ENCODE data around the gene SPOCK1. TPM values are rescaled to one million over a fixed set of nuclear protein-coding genes. Genes with fewer than 3 reads are reported as not detected.

The SPOCK1 gene
- total and polyA plus RNA-seq, 2 of the 4 experiments (the other 2 are of a cell fraction): 5.0 to 20.3 TPM

GRCh38 chr5:137470921-137471220 lies 28.3 kb downstream of the SPOCK1 start:
- H2AK5ac ChIP-seq (ENCODE audit: low read depth, low read length): no peak overlapping the region
- ATAC-seq (ENCODE audit: low read depth): no peak
- 0 out of 2 replicates have a peak overlapping the region, but pooled peaks have one; percentile 36 for H3K4ac ChIP-seq (ENCODE audit: low read depth, low read length)
- no peaks in the 10 kb centered on the region for H3K9me3 ChIP-seq (ENCODE audit: control insufficient read depth, insufficient read depth, low read length)
- ChIA-PET POLR2A (ENCODE audit: unreplicated experiment) (no interaction called here), CTCF (no interaction called here)
- H2BK120ac ChIP-seq (ENCODE audit: low read depth, low read length): peak overlapping the region; percentile 58; the same call in 1 of the 2 replicates
- no peaks in the 10 kb centered on the region; the same call in 1 of the 2 replicates for H3K4me1 ChIP-seq (ENCODE audit: control insufficient read depth, insufficient read depth, low read length)
- BruUV-seq (replicated peaks): no TSS peak
- H3K56ac ChIP-seq (ENCODE audit: extremely low read depth, insufficient read depth, low read length): no peak overlapping the region
- H3K79me1 ChIP-seq (ENCODE audit: low read depth in 1 of 2, low read length in 2 of 2): no peaks in the 10 kb centered on the region; a peak in 1 of 4 replicates
- no peak overlapping the region for H3K18ac ChIP-seq (ENCODE audit: low read depth, low read length)
- no peak overlapping the region for H4K8ac ChIP-seq (ENCODE audit: low read depth in 2 of 2, low read length in 2 of 2)
- no peak overlapping the region; the same call in 1 of the 2 replicates for H2BK20ac ChIP-seq (ENCODE audit: low read depth, low read length)
- no peaks in the 10 kb centered on the region for H4K20me1 ChIP-seq (ENCODE audit: insufficient read depth, low read length)
- no peaks in the 10 kb centered on the region; the same call in 1 of the 2 replicates for H3K9me1 ChIP-seq (ENCODE audit: insufficient read depth, low read length)
- H3K27ac ChIP-seq (ENCODE audit: insufficient read depth, low read length): no peak overlapping the region
- TF ChIP-seq POLR2A (IDR thresholded peaks at IDR 0.05; ENCODE audit: low read depth, low read length): no peak
- no peak for TF ChIP-seq NFE2L2 (IDR thresholded peaks at IDR 0.05; ENCODE audit: low read depth, low read length)
- peak; percentile 84 for TF ChIP-seq BHLHE40 (IDR thresholded peaks at IDR 0.05; ENCODE audit: low read depth, low read length)
- TF ChIP-seq FOS (IDR thresholded peaks at IDR 0.05; ENCODE audit: low read depth, low read length): 0 out of 2 replicates have a peak, but pooled peaks have one; percentile 24
- TF ChIP-seq USF2 (IDR thresholded peaks at IDR 0.05; ENCODE audit: low read depth, low read length): no peak
- TF ChIP-seq, protein P1, sequence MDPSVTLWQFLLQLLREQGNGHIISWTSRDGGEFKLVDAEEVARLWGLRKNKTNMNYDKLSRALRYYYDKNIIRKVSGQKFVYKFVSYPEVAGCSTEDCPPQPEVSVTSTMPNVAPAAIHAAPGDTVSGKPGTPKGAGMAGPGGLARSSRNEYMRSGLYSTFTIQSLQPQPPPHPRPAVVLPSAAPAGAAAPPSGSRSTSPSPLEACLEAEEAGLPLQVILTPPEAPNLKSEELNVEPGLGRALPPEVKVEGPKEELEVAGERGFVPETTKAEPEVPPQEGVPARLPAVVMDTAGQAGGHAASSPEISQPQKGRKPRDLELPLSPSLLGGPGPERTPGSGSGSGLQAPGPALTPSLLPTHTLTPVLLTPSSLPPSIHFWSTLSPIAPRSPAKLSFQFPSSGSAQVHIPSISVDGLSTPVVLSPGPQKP (IDR thresholded peaks at IDR 0.05; ENCODE audit: borderline replicate concordance, low read depth, low read length): no peak
- no peak for DNase-seq
- H3K27me3 ChIP-seq (ENCODE audit: control insufficient read depth, insufficient read depth, low read length): no peaks in the 10 kb centered on the region
- no peak overlapping the region for H3K4me2 ChIP-seq (ENCODE audit: low read depth, low read length)
- no peak overlapping the region for H4K91ac ChIP-seq (ENCODE audit: insufficient read depth, low read depth, low read length)
- no peak overlapping the region for H3K4me3 ChIP-seq (ENCODE audit: insufficient read depth, low read depth, low read length)
- H3K36me3 ChIP-seq (ENCODE audit: control insufficient read depth, insufficient read depth, low read length): no peaks in the 10 kb centered on the region
- no peak overlapping the region for H2AFZ ChIP-seq (replicated peaks; ENCODE audit: low read length, poor library complexity)
- intact Hi-C loops (cut with micrococcal nuclease): no loop called here
- WGBS, 2 experiments (ENCODE audit: extremely low coverage in 2 of 2, insufficient read length in 1 of 2): 44% methylated on average over 3 of the region's 4 CpGs; no CpG with 5 or more reads in 1 of the 2 experiments
- no peak overlapping the region for H2BK5ac ChIP-seq (ENCODE audit: low read depth, low read length, poor library complexity, severe bottlenecking)
- H3K23ac ChIP-seq (ENCODE audit: low read depth, low read length): no peak overlapping the region
- no peak overlapping the region for H2AK9ac ChIP-seq (replicated peaks; ENCODE audit: low read depth, low read length, poor library complexity)
- in situ Hi-C loops (cut with MboI; ENCODE audit: low sequenced_read_pairs): no loop called here
- dilution Hi-C loops (cut with HindIII; ENCODE audit: low sequenced_read_pairs, unreplicated experiment): no loop called here
- H3K9ac ChIP-seq (ENCODE audit: low read depth, low read length): no peak overlapping the region
- H3K14ac ChIP-seq (replicated peaks; ENCODE audit: low read depth, low read length): no peak overlapping the region
- H2BK15ac ChIP-seq (ENCODE audit: low read depth, low read length): no peak overlapping the region
- H4K5ac ChIP-seq (ENCODE audit: low read depth, low read length): no peak overlapping the region

Measured in IMR-90 (cell line).